ENCODE measurements around the gene PKD1.

- no peak for TF ChIP-seq EZH2 (IDR thresholded peaks at IDR 0.05; ENCODE audit: borderline replicate concordance, insufficient read depth, low read depth, low read length, poor library complexity, severe bottlenecking)
- TF ChIP-seq CTCF (IDR thresholded peaks at IDR 0.05), result no peak
These were observed 88.8 kb downstream of the PKD1 start for GRCh38 chr16:2046893-2047329.

All from B cell (primary cell).